Stimulated activated CD4-positive, alpha-beta T cell treated with anti-CD3 and anti-CD28 coated beads, Interleukin-2, amount 100 ng/mL, for 24 hours (primary cell): ENCODE measurements around the gene SRR.
A peak's percentile ranks its signal among the peaks of the same experiment; 100 is the strongest.
"Not testable (repeated sequence)": the region's sequence is repeated elsewhere in the genome, so short reads cannot be mapped to it uniquely, and the experiment has no call there.

Experiments
- DNase-seq, 2 donors: peaks; one replicate each; pipeline ENCODE4 v3.0.0-alpha.2; 2020

SRR gene

GRCh38 chr17:2303204-2304188 is at the start of gene SRR, which contains the start of gene SMG6:
Gene SRR (plus strand): TSS chr17:2303950. CDS start chr17:2315561, 11,611 bp downstream.
Gene SMG6 (minus strand): TSS chr17:2303785. CDS start chr17:2303720, 65 bp downstream.
- peak; percentile 95 for DNase-seq

- not testable (repeated sequence) for DNase-seq
Measured at GRCh38 chr17:2258830-2259229, 44.9 kb upstream of the SRR start.

- peak; percentile 75 to 76 for DNase-seq
Measured at GRCh38 chr17:2259769-2260536, 43.8 kb upstream of the SRR start.

GRCh38 chr17:2262135-2262587 is 41.6 kb upstream of the SRR start:
- no peak for DNase-seq

- no peak for DNase-seq
Measured at GRCh38 chr17:2263183-2264066, 40.3 kb upstream of the SRR start.

GRCh38 chr17:2264067-2264860 is 39.5 kb upstream of the SRR start:
- DNase-seq: no peak

GRCh38 chr17:2265166-2265565 is 38.6 kb upstream of the SRR start:
- not testable (repeated sequence) for DNase-seq

GRCh38 chr17:2266045-2266864 is 37.5 kb upstream of the SRR start:
- DNase-seq: peak; percentile 78 to 84

- no peak for DNase-seq
Measured at GRCh38 chr17:2266865-2267228, 36.9 kb upstream of the SRR start.

GRCh38 chr17:2267354-2267753 is 36.4 kb upstream of the SRR start:
- no peak for DNase-seq

- DNase-seq: no peak
Measured at GRCh38 chr17:2271985-2272702, 31.6 kb upstream of the SRR start.

- DNase-seq: no peak
Measured at GRCh38 chr17:2274414-2274813, 29.3 kb upstream of the SRR start.

- DNase-seq: no peak
Measured at GRCh38 chr17:2275722-2276121, 28.0 kb upstream of the SRR start.

- no peak for DNase-seq
Measured at GRCh38 chr17:2277429-2278170, 26.1 kb upstream of the SRR start.

- DNase-seq: no peak
Measured at GRCh38 chr17:2279707-2280106, 24.0 kb upstream of the SRR start.

- DNase-seq: no peak
Measured at GRCh38 chr17:2282297-2282873, 21.4 kb upstream of the SRR start.

GRCh38 chr17:2283302-2283701 is 20.4 kb upstream of the SRR start:
- no peak for DNase-seq

- no peak for DNase-seq
Measured at GRCh38 chr17:2289878-2290478, 13.8 kb upstream of the SRR start.

GRCh38 chr17:2292100-2292499 is 11.7 kb upstream of the SRR start:
- no peak for DNase-seq
